OCI-LY3 (cell line): ENCODE results near the gene KCNN2.

Source experiments
- H2AFZ ChIP-seq: fragments of 200-600, 300-600 bp; shearing (Covaris generic); 2 replicates; pipeline ENCODE4 v1.6.0; 2014; ENCODE audit warnings: antibody characterized with exemption, low read depth, low read length
- H3K27ac ChIP-seq: fragments of 200-600, 300-600 bp; sonication (generic); 2 replicates; pipeline ENCODE4 v1.5.1; 2014; ENCODE audit warnings: mild to moderate bottlenecking, low read length, moderate library complexity, mixed read lengths
- H3K27me3 ChIP-seq: fragments of 200-600, 300-600 bp; sonication (generic); 2 replicates; pipeline ENCODE4 v1.6.1; 2014; ENCODE audit warnings: low read depth, low read length, mixed read lengths
- H3K36me3 ChIP-seq: fragments of 200-600, 300-600 bp; sonication (generic); replicated peaks from 2 replicates; pipeline ENCODE3; 2014; ENCODE audit warnings: low read depth, low read length, mixed read lengths
- H3K4me1 ChIP-seq: fragments of 300-600, 200-600 bp; sonication (generic); 2 replicates; pipeline ENCODE4 v1.6.1; 2014; ENCODE audit warnings: low read length, mixed read lengths
- H3K4me2 ChIP-seq: fragments of 200-600, 300-600 bp; sonication (generic); 2 replicates; pipeline ENCODE4 v1.6.1; 2014; ENCODE audit warnings: low read length, mixed read lengths
- H3K4me3 ChIP-seq: fragments of 300-600, 200-600 bp; sonication (generic); 2 replicates; pipeline ENCODE4 v1.5.1; 2014; ENCODE audit warnings: antibody characterized with exemption, mild to moderate bottlenecking, low read length, moderate library complexity
- H3K79me2 ChIP-seq: fragments of 300-600, 200-600 bp; shearing (Covaris generic); 2 replicates; pipeline ENCODE4 v1.6.1; 2014; ENCODE audit warnings: mild to moderate bottlenecking, low read length, mixed read lengths
- H3K9ac ChIP-seq: fragments of 300-600, 200-600 bp; shearing (Covaris generic); 2 replicates; pipeline ENCODE4 v1.6.0; 2014; ENCODE audit warnings: mild to moderate bottlenecking, low read length, moderate library complexity
- H3K9me3 ChIP-seq: fragments of 200-600, 300-600 bp; shearing (Covaris generic); 2 replicates; pipeline ENCODE4 v1.6.1; 2014; ENCODE audit warnings: low read length, mixed read lengths; ENCODE audit not compliant: insufficient read depth
- H4K20me1 ChIP-seq: fragments of 200-600, 300-600 bp; sonication (generic); 2 replicates; pipeline ENCODE4 v1.6.1; 2016; ENCODE audit warnings: low read length, mixed read lengths; ENCODE audit not compliant: insufficient read depth
- CTCF ChIP-seq: fragments of 200-600, 300-600 bp; sonication (generic); IDR thresholded peaks from 2 replicates; pipeline ENCODE4 v1.5.1; 2014; ENCODE audit warnings: antibody characterized with exemption, low read length, low read depth
- EZH2phosphoT487 ChIP-seq: fragments of 200-600 bp; shearing (Covaris generic); IDR thresholded peaks from 2 replicates; pipeline ENCODE4 v1.6.1; 2018; ENCODE audit warnings: antibody characterized with exemption, mixed run types, low read depth

KCNN2 gene

DNA sequence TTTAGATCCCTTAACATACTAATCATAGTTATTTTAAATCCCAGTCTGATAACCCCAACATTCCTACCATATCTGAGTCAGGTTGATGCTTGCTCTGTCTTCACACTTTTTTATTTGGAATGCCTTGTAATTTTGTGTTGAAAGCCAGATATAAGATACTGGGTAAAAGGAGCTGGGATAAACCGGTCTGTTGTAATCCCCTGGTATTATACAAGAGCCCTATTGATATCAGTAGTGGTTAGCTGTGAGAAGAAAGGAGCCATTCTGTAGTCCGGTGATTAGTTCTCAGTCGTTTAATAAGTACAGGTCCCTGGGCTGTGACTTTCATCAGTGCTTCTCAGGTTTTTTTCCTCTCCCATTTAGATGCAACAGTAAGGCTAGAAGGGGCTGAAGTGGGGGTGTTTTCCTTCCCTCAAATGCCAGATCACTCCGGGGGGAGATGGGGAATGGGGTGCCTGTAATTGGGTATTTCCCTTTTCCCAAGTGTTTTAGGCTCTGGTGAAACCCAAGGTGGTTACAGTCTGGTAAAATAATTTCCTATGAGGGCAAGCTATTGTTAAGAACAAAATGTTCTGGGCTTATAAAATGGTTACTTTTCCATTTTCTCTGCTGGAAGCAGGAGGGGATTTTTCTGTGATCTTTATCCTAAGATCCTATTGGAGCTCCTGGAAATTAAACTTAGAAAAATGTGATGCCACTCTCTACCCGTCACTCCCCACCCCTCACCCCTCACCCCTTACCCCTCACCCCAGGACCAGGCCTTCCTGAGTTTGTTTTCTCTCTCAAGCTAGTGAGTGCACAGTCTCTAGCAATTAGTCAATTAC, 72.7 kb downstream of the KCNN2 start:
- Histone ChIP-seq H4K20me1 (no peaks in the 10 kb centered on the region), H3K36me3 (no peaks in the 10 kb centered on the region), H2AFZ (no peak overlapping the region), H3K4me2 (no peak overlapping the region), H3K27me3 (no peaks in the 10 kb centered on the region), H3K4me1 (peaks cover 10% of the 10 kb centered on the region), H3K79me2 (no peaks in the 10 kb centered on the region), H3K27ac (no peak overlapping the region), H3K9ac (no peak overlapping the region), H3K9me3 (no peaks in the 10 kb centered on the region), H3K4me3 (no peak overlapping the region)
- TF ChIP-seq CTCF, result no peak
- no peak for TF ChIP-seq EZH2phosphoT487

GRCh38 chr5:114435220-114435481, 73.3 kb downstream of the KCNN2 start:
- Histone ChIP-seq H3K36me3 (no peaks in the 10 kb centered on the region), H3K4me2 (no peak overlapping the region), H3K4me1 (peaks cover 10% of the 10 kb centered on the region), H3K9me3 (no peaks in the 10 kb centered on the region), H3K4me3 (no peak overlapping the region), H4K20me1 (no peaks in the 10 kb centered on the region), H3K27me3 (no peaks in the 10 kb centered on the region), H3K79me2 (no peaks in the 10 kb centered on the region), H3K27ac (no peak overlapping the region), H2AFZ (no peak overlapping the region), H3K9ac (no peak overlapping the region)
- TF ChIP-seq CTCF (no peak), EZH2phosphoT487 (no peak)

DNA sequence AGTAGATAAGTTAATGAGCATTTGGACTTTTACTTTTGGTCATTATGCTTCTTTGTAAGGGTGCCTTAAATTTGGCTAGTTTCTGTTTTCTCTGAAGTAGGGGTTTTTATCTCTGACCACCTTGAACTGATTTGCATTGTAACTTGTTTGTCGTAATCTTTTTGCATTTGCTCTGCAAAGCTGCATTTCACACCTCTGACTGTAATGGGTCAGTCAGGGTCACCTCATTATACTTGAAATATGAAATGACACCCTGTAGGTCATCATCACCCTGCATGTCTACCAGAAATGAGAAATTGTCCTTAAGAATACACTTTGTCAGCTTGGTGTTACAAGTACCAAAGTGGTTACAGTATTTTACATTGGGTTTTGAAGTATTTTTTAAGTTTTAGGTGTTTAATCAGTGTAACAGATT, 74.0 kb downstream of the KCNN2 start:
- Histone ChIP-seq H3K9me3 (no peaks in the 10 kb centered on the region), H3K79me2 (no peaks in the 10 kb centered on the region), H3K4me3 (no peak overlapping the region), H3K4me1 (peaks cover 10% of the 10 kb centered on the region), H3K27ac (no peak overlapping the region), H4K20me1 (no peaks in the 10 kb centered on the region), H3K36me3 (no peaks in the 10 kb centered on the region), H3K9ac (no peak overlapping the region), H3K27me3 (no peaks in the 10 kb centered on the region), H2AFZ (no peak overlapping the region), H3K4me2 (no peak overlapping the region)
- TF ChIP-seq CTCF, result no peak

DNA sequence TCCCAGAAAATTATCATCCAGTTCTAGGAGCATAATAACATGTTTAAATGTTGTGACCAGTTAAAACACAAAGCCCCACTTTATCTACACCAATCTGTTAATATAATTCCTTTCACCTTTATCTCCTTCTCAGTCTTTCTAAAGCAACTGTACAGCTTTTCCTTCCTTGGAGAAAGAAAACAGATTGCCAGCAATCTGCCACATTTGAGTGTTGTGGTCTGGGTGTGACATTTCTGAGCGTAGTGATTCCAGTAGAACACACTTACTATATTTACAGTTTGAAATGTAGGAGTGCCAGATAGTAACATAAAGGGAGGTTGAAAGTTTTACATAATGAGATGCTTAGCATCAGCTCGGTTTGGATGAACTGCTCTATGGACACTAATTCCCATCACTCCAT, 76.1 kb downstream of the KCNN2 start:
- Histone ChIP-seq H3K9me3 (no peaks in the 10 kb centered on the region), H2AFZ (no peak overlapping the region), H3K4me1 (peaks cover 10% of the 10 kb centered on the region), H3K27ac (no peak overlapping the region), H3K79me2 (no peaks in the 10 kb centered on the region), H3K36me3 (no peaks in the 10 kb centered on the region), H3K4me2 (no peak overlapping the region), H4K20me1 (no peaks in the 10 kb centered on the region), H3K4me3 (no peak overlapping the region), H3K9ac (no peak overlapping the region), H3K27me3 (no peaks in the 10 kb centered on the region)
- no peak for TF ChIP-seq CTCF
- no peak for TF ChIP-seq EZH2phosphoT487
